ENCODE data around the gene RUNX2. TPM values are rescaled to one million over a fixed set of nuclear protein-coding genes. Genes with fewer than 3 reads are reported as not detected.

The RUNX2 gene
- total and polyA plus RNA-seq, 8 donors = 0.80 to 18.7 (median 2.7) TPM; not detected in 1

DNA sequence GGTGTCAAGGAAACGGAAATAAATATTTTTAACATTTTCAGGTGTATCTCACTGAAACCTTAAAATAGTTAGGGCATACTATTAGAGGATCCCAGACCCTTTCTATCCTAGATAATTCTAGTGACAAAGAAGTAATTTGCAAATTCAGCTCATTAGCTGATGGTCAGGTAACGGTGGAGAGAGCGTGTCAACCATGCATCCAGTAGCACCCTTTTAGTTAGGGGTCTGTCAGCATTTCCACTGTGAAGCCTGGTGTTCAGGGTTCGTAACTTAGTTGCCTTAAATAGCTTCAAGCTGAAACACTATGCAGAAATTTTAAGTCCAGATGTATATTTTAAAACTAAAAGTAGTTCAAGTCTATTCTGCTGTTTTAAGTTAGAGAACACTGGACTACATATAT lies 98.1 kb downstream of the RUNX2 start:
- WGBS, 5 donors = 69 to 89% (median 83%) methylated on average over 4 of the region's 4 CpGs
- intact Hi-C loops (cut with DNase I; ENCODE audit: low total_unique reads) = no loop called here
- no peak for DNase-seq
- Histone ChIP-seq H3K9me3 (no peaks in the 10 kb centered on the region), H3K27ac (peak overlapping the region in 1 of 5 donors; percentile 46), H3K4me1 (peaks cover 23 to 29% (median 26%) of the 10 kb centered on the region in 4 donors), H3K4me3 (no peak overlapping the region), H3K36me3 (no peaks in the 10 kb centered on the region), H3K27me3 (peaks cover 0 to 39% (median 29%) of the 10 kb centered on the region in 3 donors)
- TF ChIP-seq EP300 (IDR thresholded peaks at IDR 0.05) = no peak
- TF ChIP-seq, protein P1, sequence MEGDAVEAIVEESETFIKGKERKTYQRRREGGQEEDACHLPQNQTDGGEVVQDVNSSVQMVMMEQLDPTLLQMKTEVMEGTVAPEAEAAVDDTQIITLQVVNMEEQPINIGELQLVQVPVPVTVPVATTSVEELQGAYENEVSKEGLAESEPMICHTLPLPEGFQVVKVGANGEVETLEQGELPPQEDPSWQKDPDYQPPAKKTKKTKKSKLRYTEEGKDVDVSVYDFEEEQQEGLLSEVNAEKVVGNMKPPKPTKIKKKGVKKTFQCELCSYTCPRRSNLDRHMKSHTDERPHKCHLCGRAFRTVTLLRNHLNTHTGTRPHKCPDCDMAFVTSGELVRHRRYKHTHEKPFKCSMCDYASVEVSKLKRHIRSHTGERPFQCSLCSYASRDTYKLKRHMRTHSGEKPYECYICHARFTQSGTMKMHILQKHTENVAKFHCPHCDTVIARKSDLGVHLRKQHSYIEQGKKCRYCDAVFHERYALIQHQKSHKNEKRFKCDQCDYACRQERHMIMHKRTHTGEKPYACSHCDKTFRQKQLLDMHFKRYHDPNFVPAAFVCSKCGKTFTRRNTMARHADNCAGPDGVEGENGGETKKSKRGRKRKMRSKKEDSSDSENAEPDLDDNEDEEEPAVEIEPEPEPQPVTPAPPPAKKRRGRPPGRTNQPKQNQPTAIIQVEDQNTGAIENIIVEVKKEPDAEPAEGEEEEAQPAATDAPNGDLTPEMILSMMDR (IDR thresholded peaks at IDR 0.05) = no peak
- no peak for TF ChIP-seq POLR2A (IDR thresholded peaks at IDR 0.05)
- TF ChIP-seq POLR2AphosphoS5 (IDR thresholded peaks at IDR 0.05) = no peak

GRCh38 chr6:45427726-45428125 lies 99.6 kb downstream of the RUNX2 start:
- Histone ChIP-seq H3K4me3 (no peak overlapping the region), H3K9me3 (no peaks in the 10 kb centered on the region), H3K27me3 (peaks cover 0 to 24% (median 17%) of the 10 kb centered on the region in 3 donors), H3K4me1 (peaks cover 12 to 20% (median 14%) of the 10 kb centered on the region in 4 donors), H3K36me3 (no peaks in the 10 kb centered on the region), H3K27ac (peak overlapping the region in 1 of 5 donors; percentile 46)
- TF ChIP-seq POLR2A (IDR thresholded peaks at IDR 0.05) (no peak), EP300 (IDR thresholded peaks at IDR 0.05) (no peak), POLR2AphosphoS5 (IDR thresholded peaks at IDR 0.05) (no peak)
- TF ChIP-seq, protein P1 (IDR thresholded peaks at IDR 0.05) = no peak
- intact Hi-C loops (cut with DNase I; ENCODE audit: low total_unique reads) = no loop called here
- 80 to 89% (median 84%) methylated on average over 2 of the region's 2 CpGs for WGBS, 5 donors
- no peak for DNase-seq

DNA sequence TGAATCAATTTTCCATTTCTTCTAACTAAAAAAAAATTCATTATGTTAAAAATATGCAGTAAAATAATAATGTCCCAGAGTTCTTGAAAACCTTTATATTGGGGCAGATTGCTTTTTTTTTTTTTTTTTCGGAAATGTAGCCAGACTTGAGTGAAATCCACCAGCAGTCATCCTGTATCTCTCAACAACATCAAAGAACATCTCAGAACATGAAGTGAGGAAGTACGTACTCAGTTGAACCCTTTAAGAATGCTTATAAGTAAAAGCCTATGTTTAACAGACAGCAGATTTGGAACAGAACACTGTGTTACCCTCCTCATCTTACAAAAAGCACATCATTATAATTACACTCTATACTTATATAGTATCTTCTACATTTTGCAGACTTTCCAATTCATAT lies 100.6 kb downstream of the RUNX2 start:
- peaks cover 0 to 14% (median 7%) of the 10 kb centered on the region in 3 donors for H3K27me3 ChIP-seq

DNA sequence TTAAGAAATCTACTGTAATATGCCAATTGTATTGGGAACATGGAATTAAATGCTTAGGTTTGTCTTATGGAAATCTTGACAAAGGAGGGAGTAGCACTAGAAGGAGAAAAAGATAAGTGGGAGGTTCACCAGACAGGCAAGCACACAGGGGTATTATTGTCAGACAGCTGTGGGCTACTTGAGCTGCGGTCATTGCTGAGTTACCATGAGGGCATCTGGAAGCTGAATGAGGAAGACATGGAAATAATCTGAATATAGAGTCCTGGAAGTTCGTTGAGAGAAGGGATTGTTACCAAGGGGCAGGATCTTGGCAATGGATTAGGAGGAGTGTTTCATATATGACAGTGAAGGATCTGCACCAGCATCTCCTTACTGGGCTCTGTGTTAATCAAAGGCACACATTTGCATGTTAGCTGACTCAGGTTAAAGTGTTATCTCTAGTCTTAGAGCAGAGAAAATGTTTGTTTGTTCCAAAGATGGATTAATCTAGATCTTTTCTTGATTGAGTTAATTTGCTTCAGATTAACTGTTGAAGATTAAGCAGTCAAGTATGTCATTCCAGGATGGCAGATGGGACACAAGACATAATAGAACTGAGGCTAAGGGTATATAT lies 102.6 kb downstream of the RUNX2 start:
- Histone ChIP-seq H3K9me3 (no peaks in the 10 kb centered on the region), H3K27me3 (peaks cover 0 to 5% (median 0%) of the 10 kb centered on the region in 3 donors), H3K4me1 (peaks cover 0 to 27% (median 9%) of the 10 kb centered on the region in 4 donors), H3K4me3 (no peak overlapping the region), H3K36me3 (no peaks in the 10 kb centered on the region), H3K27ac (no peak overlapping the region)
- DNase-seq = no peak
- intact Hi-C loops (cut with DNase I; ENCODE audit: low total_unique reads) = no loop called here
- 51 to 75% (median 62%) methylated on average over 2 of the region's 2 CpGs for WGBS, 5 donors
- TF ChIP-seq EP300 (IDR thresholded peaks at IDR 0.05) (no peak), POLR2A (IDR thresholded peaks at IDR 0.05) (no peak), POLR2AphosphoS5 (IDR thresholded peaks at IDR 0.05) (no peak)
- TF ChIP-seq, protein P1 (IDR thresholded peaks at IDR 0.05) = no peak

More for the DNA sequence above, 100.6 kb downstream of the RUNX2 start:
- DNase-seq = no peak
- TF ChIP-seq POLR2A (IDR thresholded peaks at IDR 0.05) = no peak
- no peak for TF ChIP-seq POLR2AphosphoS5 (IDR thresholded peaks at IDR 0.05)
- TF ChIP-seq, protein P1 (IDR thresholded peaks at IDR 0.05) = no peak
- no peak for TF ChIP-seq EP300 (IDR thresholded peaks at IDR 0.05)
- Histone ChIP-seq H3K36me3 (no peaks in the 10 kb centered on the region), H3K27ac (peak overlapping the region in 1 of 5 donors; percentile 46), H3K4me1 (peaks cover 3 to 20% (median 8%) of the 10 kb centered on the region in 4 donors), H3K4me3 (no peak overlapping the region), H3K9me3 (no peaks in the 10 kb centered on the region)
- WGBS, 5 donors = 73 to 92% (median 86%) methylated on average over 2 of the region's 2 CpGs
- intact Hi-C loops (cut with DNase I; ENCODE audit: low total_unique reads) = no loop called here

Measured in stomach (tissue), 9 donors.